ENCODE measurements around the gene MYL10. TPM values are rescaled to one million over a fixed set of nuclear protein-coding genes. Genes with fewer than 3 reads are reported as not detected.

The MYL10 gene
- total RNA-seq, 1 donor from 2014 or later = not detected

DNA sequence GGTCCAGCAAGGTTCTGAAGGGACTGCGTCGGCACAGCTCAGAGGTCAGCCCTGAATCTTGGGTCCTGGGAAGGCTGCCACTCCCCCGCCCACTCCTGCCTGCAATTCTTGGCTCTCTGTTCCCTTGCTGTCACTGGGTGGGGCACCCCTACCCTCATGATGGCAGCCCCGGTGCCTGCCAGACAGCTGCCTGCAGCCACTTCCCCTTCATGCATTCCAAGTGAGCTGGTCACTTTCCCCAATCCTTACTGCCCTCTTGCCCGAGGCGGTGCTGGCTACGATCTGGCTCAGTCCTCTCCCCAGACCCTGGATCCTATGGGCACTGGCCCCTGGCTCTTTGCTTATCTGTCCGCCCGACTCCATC, 14.2 kb downstream of the MYL10 start:
- no peaks in the 10 kb centered on the region for H3K36me3 Mint-ChIP-seq (ENCODE audit: insufficient read depth)
- H3K27ac Mint-ChIP-seq = no peak overlapping the region
- H3K27me3 Mint-ChIP-seq = peaks cover 37% of the 10 kb centered on the region
- peaks cover 3% of the 10 kb centered on the region for H3K4me1 Mint-ChIP-seq (ENCODE audit: low read depth)
- no peak for TF ChIP-seq CTCF (IDR thresholded peaks at IDR 0.05; ENCODE audit: unreplicated experiment)
- no peaks in the 10 kb centered on the region for H3K9me3 Mint-ChIP-seq (ENCODE audit: low read depth)
- H3K4me3 Mint-ChIP-seq (ENCODE audit: low read depth) = no peak overlapping the region
- DNase-seq (ENCODE audit: low spot score, unreplicated experiment) = no peak

DNA sequence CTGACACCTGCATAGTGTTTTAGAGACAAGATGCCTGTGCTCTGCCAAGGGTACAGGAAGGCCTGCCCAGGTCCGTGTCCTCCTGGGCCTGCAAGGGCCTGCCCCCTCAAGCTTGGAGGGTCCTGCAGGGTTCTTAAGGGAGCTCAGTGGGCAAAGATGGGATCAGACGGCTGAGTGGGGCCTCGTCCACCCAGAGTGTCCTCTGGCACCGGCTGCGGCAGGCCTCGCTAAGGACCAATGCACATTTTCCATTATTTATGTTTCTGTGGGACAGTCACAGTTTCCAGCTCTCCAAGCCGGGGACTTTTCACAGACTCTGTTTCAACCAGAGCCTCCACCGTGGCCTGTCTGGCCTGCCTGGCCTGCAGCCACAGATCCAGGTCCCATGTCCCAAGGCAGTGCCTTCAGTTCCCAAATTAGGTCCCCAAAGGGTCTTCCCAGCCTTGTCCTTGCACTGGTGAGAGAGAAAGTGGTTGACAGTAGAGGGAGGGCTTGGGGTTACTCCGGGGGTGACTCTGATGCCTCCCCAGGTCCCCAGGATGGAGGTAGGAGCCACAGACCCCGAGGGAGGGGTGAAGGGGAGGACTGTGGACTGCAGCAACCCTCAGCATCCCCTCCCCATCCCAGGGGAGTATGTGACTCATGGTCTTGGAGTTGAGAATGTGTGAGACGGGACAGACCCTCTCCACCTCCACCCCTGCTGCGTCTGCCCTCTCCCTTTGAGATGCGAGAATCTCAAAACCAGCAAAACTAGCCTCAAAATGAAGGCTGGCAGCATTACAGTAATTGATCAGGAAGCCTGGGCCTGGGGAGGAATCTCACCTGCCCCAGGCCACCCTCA, 14.8 kb downstream of the MYL10 start:
- Mint-ChIP-seq H3K4me3 (ENCODE audit: low read depth) (no peak overlapping the region), H3K4me1 (ENCODE audit: low read depth) (peaks cover 3% of the 10 kb centered on the region), H3K27me3 (peaks cover 37% of the 10 kb centered on the region), H3K27ac (peak overlapping the region; percentile 56), H3K36me3 (ENCODE audit: insufficient read depth) (no peaks in the 10 kb centered on the region), H3K9me3 (ENCODE audit: low read depth) (no peaks in the 10 kb centered on the region)
- no peak for TF ChIP-seq CTCF (IDR thresholded peaks at IDR 0.05; ENCODE audit: unreplicated experiment)
- no peak for DNase-seq (ENCODE audit: low spot score, unreplicated experiment)

DNA sequence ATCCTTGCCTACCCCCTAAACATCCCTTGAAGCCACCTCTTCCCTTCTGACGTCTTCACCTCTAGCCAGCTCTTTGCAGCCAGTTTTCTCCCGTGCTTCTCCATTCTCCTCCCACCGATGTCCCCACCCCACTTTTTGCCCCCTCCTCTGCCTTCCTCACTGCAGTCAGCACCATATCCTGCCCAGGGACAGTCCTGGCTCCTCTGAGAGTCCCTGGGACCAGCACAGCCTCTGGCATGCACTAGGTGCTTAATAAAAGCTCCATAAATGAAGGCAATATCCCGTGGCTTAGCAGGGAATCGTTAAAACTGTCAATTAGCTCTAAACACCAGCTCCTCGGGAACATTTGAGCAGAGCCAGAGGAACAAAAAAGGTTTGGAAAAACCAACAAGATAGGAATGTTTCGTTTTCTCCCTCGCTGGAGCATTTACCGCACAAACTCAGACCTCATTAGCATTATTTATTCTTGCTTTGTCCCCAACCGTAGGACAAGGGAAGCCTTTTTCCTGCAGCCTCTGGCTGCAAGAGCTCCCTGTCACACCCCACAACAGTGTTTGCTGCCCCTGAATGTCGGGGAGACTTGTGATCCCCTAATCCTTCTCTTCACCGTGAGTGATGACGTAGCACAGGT, 16.1 kb downstream of the MYL10 start:
- H3K4me3 Mint-ChIP-seq (ENCODE audit: low read depth) = no peak overlapping the region
- peaks cover 8% of the 10 kb centered on the region for H3K4me1 Mint-ChIP-seq (ENCODE audit: low read depth)
- TF ChIP-seq CTCF (IDR thresholded peaks at IDR 0.05; ENCODE audit: unreplicated experiment) = no peak
- H3K27ac Mint-ChIP-seq = peak overlapping the region; percentile 7
- no peaks in the 10 kb centered on the region for H3K36me3 Mint-ChIP-seq (ENCODE audit: insufficient read depth)
- peaks cover 37% of the 10 kb centered on the region for H3K27me3 Mint-ChIP-seq
- no peaks in the 10 kb centered on the region for H3K9me3 Mint-ChIP-seq (ENCODE audit: low read depth)
- DNase-seq (ENCODE audit: low spot score, unreplicated experiment) = no peak

- Mint-ChIP-seq H3K4me1 (ENCODE audit: low read depth) (peaks cover 8% of the 10 kb centered on the region), H3K4me3 (ENCODE audit: low read depth) (no peak overlapping the region), H3K27ac (peak overlapping the region; percentile 37), H3K36me3 (ENCODE audit: insufficient read depth) (no peaks in the 10 kb centered on the region), H3K9me3 (ENCODE audit: low read depth) (no peaks in the 10 kb centered on the region), H3K27me3 (peaks cover 15% of the 10 kb centered on the region)
- TF ChIP-seq CTCF (IDR thresholded peaks at IDR 0.05; ENCODE audit: unreplicated experiment) = no peak
- no peak for DNase-seq (ENCODE audit: low spot score, unreplicated experiment)
Observed at GRCh38 chr7:101608772-101609713, 20.1 kb downstream of the MYL10 start.

DNA sequence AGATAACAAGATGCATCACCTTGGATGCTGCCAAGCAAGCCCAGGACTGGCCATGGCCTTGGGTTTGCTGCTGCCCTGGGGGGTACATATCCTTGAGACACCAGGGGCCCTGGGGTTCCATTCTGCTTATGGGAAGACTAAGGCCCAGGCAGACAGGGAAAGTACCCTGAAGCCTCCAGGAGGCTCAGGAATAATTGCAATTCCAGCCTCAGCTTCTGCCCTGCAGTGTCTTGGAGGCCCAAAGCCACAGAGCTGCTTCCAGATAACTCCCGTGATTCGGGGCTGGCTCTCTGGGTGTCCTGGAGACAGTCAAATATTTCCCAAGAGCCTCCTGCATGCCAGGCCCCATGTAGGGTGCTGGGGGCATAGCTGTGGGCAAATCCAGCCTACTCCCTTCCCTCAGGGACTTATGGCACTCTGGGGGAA, 22.6 kb downstream of the MYL10 start:
- H3K9me3 Mint-ChIP-seq (ENCODE audit: low read depth) = no peaks in the 10 kb centered on the region
- H3K36me3 Mint-ChIP-seq (ENCODE audit: insufficient read depth) = no peaks in the 10 kb centered on the region
- no peak for TF ChIP-seq CTCF (IDR thresholded peaks at IDR 0.05; ENCODE audit: unreplicated experiment)
- H3K27ac Mint-ChIP-seq = no peak overlapping the region
- no peak overlapping the region for H3K4me3 Mint-ChIP-seq (ENCODE audit: low read depth)
- peaks cover 11% of the 10 kb centered on the region for H3K27me3 Mint-ChIP-seq
- H3K4me1 Mint-ChIP-seq (ENCODE audit: low read depth) = peaks cover 5% of the 10 kb centered on the region
- no peak for DNase-seq (ENCODE audit: low spot score, unreplicated experiment)

Measured in progenitor cell of endocrine pancreas (in vitro differentiated cells).